KMS-11 (cell line): ENCODE data around the gene GNG3.
"Not testable (repeated sequence)": the region's sequence is repeated elsewhere in the genome, so short reads cannot be mapped to it uniquely, and the experiment has no call there.

ENCODE experiments used
- H2AFZ ChIP-seq: fragments of 200-600 bp; sonication (generic); 2 replicates; pipeline ENCODE4 v1.6.1; 2016; ENCODE audit warnings: antibody characterized with exemption, mixed run types, low read depth
- H3K27ac ChIP-seq: fragments of 200-600 bp; sonication (generic); 2 replicates; pipeline ENCODE4 v1.6.1; 2016; ENCODE audit warnings: mild to moderate bottlenecking, mixed run types
- H3K27me3 ChIP-seq: fragments of 200-600 bp; sonication (generic); 2 replicates; pipeline ENCODE4 v1.6.1; 2017; ENCODE audit warnings: mild to moderate bottlenecking, low read depth, mixed run types, moderate library complexity; ENCODE audit not compliant: insufficient read depth
- H3K36me3 ChIP-seq: fragments of 200-600 bp; sonication (generic); 2 replicates; pipeline ENCODE4 v1.6.1; 2017; ENCODE audit warnings: mild to moderate bottlenecking, mixed run types; ENCODE audit not compliant: insufficient read depth
- H3K4me1 ChIP-seq: fragments of 200-600 bp; sonication (generic); 2 replicates; pipeline ENCODE4 v1.6.1; 2016; ENCODE audit warnings: mild to moderate bottlenecking, low read depth, mixed run types; ENCODE audit not compliant: poor library complexity, severe bottlenecking
- H3K4me2 ChIP-seq: fragments of 200-600 bp; sonication (generic); 2 replicates; pipeline ENCODE4 v1.7.0; 2016; ENCODE audit warnings: mild to moderate bottlenecking, mixed run types
- H3K4me3 ChIP-seq: fragments of 200-600 bp; sonication (generic); IDR thresholded peaks from 2 replicates; pipeline ENCODE4 v1.6.1; 2017; ENCODE audit warnings: low read depth, low read length, mixed read lengths; ENCODE audit not compliant: insufficient read depth
- H3K79me2 ChIP-seq: fragments of 200-600 bp; sonication (generic); 2 replicates; pipeline ENCODE4 v1.6.1; 2016; ENCODE audit warnings: low read depth, mixed run types; ENCODE audit not compliant: insufficient read depth
- H3K9ac ChIP-seq: fragments of 200-600 bp; sonication (generic); 2 replicates; pipeline ENCODE4 v1.6.1; 2016; ENCODE audit warnings: mild to moderate bottlenecking, mixed run types
- H4K20me1 ChIP-seq: fragments of 200-600 bp; sonication (generic); 2 replicates; pipeline ENCODE4 v1.6.1; 2016; ENCODE audit warnings: mild to moderate bottlenecking, mixed run types; ENCODE audit not compliant: insufficient read depth
- TF ChIP-seq, protein P1 (sequence below): fragments of 200-600 bp; sonication (generic); conservative IDR thresholded peaks from 2 replicates; pipeline ENCODE4 v1.6.1; 2017; ENCODE audit warnings: low read depth, mild to moderate bottlenecking, antibody characterized with exemption, low read length, moderate library complexity, mixed read lengths

Gene GNG3

DNA sequence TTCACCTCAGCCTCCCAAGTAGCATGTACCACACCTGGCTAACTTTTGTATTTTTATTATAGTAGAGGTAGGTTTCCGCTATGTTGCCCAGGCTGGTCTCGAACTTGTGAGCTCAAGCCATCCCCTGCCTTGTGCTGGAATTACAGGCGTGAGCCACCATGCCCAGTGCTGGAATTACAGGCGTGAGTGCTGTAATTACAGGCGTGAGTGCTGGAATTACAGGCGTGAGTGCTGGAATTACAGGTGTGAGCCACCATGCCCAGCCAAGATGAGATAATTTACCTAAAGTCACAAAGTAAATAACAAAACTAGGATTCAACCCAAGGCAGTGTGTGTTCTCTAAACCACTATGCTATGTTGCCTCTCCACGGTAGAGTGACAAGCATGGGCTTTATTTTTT lies 25.0 kb upstream of the GNG3 start:
- H3K79me2 ChIP-seq = peaks cover 13% of the 10 kb centered on the region
- no peak overlapping the region for H3K4me3 ChIP-seq
- no peaks in the 10 kb centered on the region for H3K36me3 ChIP-seq
- TF ChIP-seq, protein P1, sequence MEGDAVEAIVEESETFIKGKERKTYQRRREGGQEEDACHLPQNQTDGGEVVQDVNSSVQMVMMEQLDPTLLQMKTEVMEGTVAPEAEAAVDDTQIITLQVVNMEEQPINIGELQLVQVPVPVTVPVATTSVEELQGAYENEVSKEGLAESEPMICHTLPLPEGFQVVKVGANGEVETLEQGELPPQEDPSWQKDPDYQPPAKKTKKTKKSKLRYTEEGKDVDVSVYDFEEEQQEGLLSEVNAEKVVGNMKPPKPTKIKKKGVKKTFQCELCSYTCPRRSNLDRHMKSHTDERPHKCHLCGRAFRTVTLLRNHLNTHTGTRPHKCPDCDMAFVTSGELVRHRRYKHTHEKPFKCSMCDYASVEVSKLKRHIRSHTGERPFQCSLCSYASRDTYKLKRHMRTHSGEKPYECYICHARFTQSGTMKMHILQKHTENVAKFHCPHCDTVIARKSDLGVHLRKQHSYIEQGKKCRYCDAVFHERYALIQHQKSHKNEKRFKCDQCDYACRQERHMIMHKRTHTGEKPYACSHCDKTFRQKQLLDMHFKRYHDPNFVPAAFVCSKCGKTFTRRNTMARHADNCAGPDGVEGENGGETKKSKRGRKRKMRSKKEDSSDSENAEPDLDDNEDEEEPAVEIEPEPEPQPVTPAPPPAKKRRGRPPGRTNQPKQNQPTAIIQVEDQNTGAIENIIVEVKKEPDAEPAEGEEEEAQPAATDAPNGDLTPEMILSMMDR = no peak
- H3K4me2 ChIP-seq = no peak overlapping the region
- H3K27me3 ChIP-seq = no peaks in the 10 kb centered on the region
- H3K9ac ChIP-seq = no peak overlapping the region
- H4K20me1 ChIP-seq = no peaks in the 10 kb centered on the region
- no peak overlapping the region for H3K27ac ChIP-seq
- H2AFZ ChIP-seq = no peak overlapping the region
- peaks cover 14% of the 10 kb centered on the region for H3K4me1 ChIP-seq

DNA sequence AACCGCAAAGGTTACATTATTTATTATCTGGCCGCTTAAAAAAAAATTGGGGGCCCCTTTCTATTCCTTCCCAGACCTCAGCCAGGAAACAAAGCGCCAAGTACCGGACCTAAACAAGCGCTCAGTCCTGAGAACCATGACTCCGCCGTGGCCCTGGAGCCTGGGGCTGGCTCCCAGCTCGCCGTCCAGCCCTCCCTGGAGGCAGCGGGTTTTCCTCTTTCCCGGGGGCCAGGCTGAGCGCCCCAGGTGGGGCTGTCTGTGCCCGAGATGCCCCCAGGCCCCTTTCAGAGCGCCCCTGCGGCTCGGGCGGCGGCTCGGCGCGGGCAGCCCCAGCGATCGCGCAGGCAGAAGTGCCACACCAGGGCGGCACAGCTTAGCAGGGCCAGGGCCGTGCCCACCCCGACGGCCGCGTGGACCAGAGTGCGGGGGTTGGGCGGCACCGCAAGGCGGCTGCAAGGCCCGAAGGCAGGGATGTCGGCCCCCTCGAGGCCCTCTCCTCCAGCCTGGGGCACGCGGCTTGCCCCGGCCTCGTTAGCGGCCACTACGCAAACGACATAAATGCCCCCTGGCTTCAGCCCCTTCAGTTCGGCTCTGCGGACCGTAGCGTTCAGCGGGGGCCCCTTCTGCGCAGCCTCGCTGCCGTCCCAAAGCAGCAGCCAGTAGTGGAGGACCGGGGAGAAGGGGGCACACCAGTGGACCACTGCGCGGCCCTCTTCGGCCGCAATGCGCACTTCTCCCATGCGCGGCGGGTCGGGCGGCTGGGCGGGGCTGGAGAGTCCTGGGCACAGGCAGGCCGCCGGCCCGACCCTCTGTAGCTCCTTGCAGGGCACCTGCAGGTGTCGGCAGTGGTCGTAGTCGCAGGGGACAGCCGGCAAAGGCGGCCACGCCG lies 19.7 kb upstream of the GNG3 start:
- H3K4me2 ChIP-seq = no peak overlapping the region
- no peak overlapping the region for H3K9ac ChIP-seq
- TF ChIP-seq, protein P1 = no peak

DNA sequence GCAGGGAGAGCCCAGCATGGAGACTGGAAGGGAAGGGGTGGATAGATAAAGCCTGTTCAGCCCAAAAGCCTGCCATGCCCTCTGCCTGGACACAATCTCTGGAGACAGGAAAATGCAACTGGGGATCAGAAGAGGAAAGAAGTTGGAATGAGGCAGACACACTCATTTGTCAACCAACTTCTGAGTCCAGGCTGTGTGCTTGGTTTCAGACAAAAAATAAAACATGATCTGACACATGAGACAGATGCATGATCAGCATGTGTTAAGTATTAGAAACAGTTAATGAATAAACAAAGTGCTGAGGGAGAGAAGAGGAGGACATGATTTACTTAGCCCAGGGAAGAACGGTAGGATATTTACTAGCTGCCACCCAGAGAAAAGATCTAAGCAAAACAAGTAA lies 19.0 kb upstream of the GNG3 start:
- Histone ChIP-seq H3K4me1 (no peaks in the 10 kb centered on the region), H3K9ac (no peak overlapping the region)

More for the DNA sequence above, 19.7 kb upstream of the GNG3 start:
- H3K27ac ChIP-seq = no peak overlapping the region
- H4K20me1 ChIP-seq = no peaks in the 10 kb centered on the region
- no peaks in the 10 kb centered on the region for H3K36me3 ChIP-seq
- no peak overlapping the region for H3K4me3 ChIP-seq
- H3K27me3 ChIP-seq = no peaks in the 10 kb centered on the region
- no peaks in the 10 kb centered on the region for H3K79me2 ChIP-seq
- no peaks in the 10 kb centered on the region for H3K4me1 ChIP-seq
- H2AFZ ChIP-seq = no peak overlapping the region

DNA sequence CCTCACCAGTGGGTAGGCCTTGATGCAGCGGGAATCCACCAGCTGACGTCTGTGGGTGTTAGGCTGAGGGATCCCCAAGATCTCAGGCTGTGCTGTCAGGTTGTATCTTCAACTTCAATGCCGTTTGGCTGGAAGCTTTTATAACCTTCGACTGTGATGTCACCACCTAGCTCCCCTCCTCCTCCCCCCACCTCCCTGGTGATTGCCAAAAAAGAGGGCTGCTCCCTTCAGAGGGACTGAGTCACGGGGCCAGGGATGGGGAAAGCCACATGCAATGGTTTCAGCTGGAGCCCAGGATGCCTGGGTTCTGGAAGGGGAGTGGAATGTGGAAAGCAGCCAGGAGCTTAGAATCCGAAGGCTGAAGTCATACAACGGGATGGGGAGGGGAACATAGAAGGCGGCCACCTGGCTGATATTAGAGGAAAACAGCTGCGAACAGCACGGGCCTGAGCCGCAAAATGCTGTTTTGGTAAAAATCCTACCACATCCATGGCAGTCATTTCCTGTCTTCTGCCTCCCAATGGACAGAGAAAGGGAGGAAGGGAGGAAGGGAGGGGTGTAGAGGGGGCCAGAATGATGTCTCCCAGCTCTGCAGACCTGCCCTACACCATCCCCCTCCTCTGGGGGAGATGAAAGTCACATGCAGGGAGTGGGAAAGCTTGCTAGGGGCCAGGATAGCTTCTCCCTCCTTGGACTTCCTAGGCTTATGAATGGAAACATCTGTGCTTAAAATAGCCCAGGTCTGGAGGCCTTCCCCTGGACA lies 17.9 kb upstream of the GNG3 start, which contains the start of gene LRRN4CL:
LRRN4CL (minus strand) TSS at position 110 of the 763 bp plus-strand sequence. CDS start 1,022 bp downstream, outside the sequence.
- H3K36me3 ChIP-seq = no peaks in the 10 kb centered on the region
- no peak within 1 kb of the TSS for H3K9ac ChIP-seq
- no peaks in the 10 kb centered on the region for H3K79me2 ChIP-seq
- H3K4me1 ChIP-seq = no peaks in the 10 kb centered on the region
- TF ChIP-seq, protein P1 = no peak
- H3K4me3 ChIP-seq = no peak within 1 kb of the TSS
- no peak within 1 kb of the TSS for H3K4me2 ChIP-seq
- H3K27me3 ChIP-seq = no peaks in the 10 kb centered on the region
- H3K27ac ChIP-seq = no peak within 1 kb of the TSS
- no peak within 1 kb of the TSS for H2AFZ ChIP-seq
- no peaks in the 10 kb centered on the region for H4K20me1 ChIP-seq

More for the DNA sequence above, 19.0 kb upstream of the GNG3 start:
- Histone ChIP-seq H3K36me3 (no peaks in the 10 kb centered on the region), H2AFZ (no peak overlapping the region), H4K20me1 (no peaks in the 10 kb centered on the region), H3K27me3 (no peaks in the 10 kb centered on the region), H3K27ac (no peak overlapping the region), H3K4me2 (no peak overlapping the region), H3K4me3 (no peak overlapping the region), H3K79me2 (no peaks in the 10 kb centered on the region)
- TF ChIP-seq, protein P1 = no peak

DNA sequence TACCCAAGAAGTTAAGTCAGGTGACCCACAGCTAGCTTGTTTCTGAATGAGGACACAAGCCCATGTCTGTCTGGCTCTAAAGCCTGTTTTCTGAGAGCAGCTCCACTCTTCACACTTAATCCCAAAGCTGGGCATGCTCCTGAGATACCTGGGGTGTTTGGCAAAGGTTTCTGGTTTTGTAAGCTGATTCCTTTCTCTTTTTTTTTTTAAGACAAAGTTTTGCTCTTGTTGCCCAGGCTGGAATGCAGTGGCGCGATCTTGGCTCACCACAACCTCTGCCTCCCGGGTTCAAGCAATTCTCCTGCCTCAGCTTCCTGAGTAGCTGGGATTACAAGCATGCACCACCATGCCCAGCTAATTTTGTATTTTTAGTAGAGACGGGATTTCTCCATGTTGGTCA lies 13.9 kb upstream of the GNG3 start:
- not testable (repeated sequence) for H3K9ac ChIP-seq, H3K27me3 ChIP-seq, H3K4me3 ChIP-seq, H2AFZ ChIP-seq, H3K79me2 ChIP-seq, H3K4me1 ChIP-seq, H3K27ac ChIP-seq, H4K20me1 ChIP-seq, H3K36me3 ChIP-seq, H3K4me2 ChIP-seq
